ENCODE data around the gene FAM222B.

GRCh38 chr17:28864991-28865849 is 22.6 kb upstream of the FAM222B start:
- TF ChIP-seq CTCF (optimal IDR thresholded peaks at IDR 0.05 in 1 of 3, IDR thresholded peaks at IDR 0.05 in 1 of 3, conservative IDR thresholded peaks at IDR 0.05 in 1 of 3; ENCODE audit: extremely low read depth in 1 of 3, insufficient read depth in 2 of 3, low read length in 3 of 3) (no peak), EZH2 (IDR thresholded peaks at IDR 0.05; ENCODE audit: low read length) (no peak)
